MM.1S (cell line): ENCODE results near the gene CACNA1C.

Experiments
- DNase-seq: peaks from one replicate; pipeline ENCODE4 v3.0.0-alpha.2; 2015
- H2AFZ ChIP-seq: fragments of 300-600 bp; sonication (generic); 2 replicates; pipeline ENCODE4 v1.6.0; 2016; ENCODE audit warnings: antibody characterized with exemption, low read length
- H3F3A ChIP-seq: fragments of 300-600 bp; sonication (generic); 2 replicates; pipeline ENCODE4 v1.6.1; 2016; ENCODE audit warnings: mild to moderate bottlenecking, antibody characterized with exemption, low read length, moderate library complexity, mixed read lengths; ENCODE audit not compliant: insufficient read depth
- H3K27ac ChIP-seq: fragments of 300-600 bp; sonication (generic); 2 replicates; pipeline ENCODE4 v1.5.1; 2016; ENCODE audit warnings: mild to moderate bottlenecking, low read length
- H3K27me3 ChIP-seq: fragments of 300-600 bp; sonication (generic); replicated peaks from 2 replicates; pipeline ENCODE4 v1.6.0; 2016; ENCODE audit warnings: low read length; ENCODE audit not compliant: insufficient read depth
- H3K36me3 ChIP-seq: fragments of 300-600 bp; sonication (generic); replicated peaks from 2 replicates; pipeline ENCODE4 v1.6.1; 2016; ENCODE audit warnings: mild to moderate bottlenecking, low read length, mixed read lengths; ENCODE audit not compliant: insufficient read depth
- H3K4me1 ChIP-seq: fragments of 300-600 bp; sonication (generic); 2 replicates; pipeline ENCODE4 v1.6.1; 2016; ENCODE audit warnings: low read length, mixed read lengths
- H3K4me2 ChIP-seq: fragments of 300-600 bp; sonication (generic); 2 replicates; pipeline ENCODE4 v1.6.0; 2016; ENCODE audit warnings: low read depth, low read length
- H3K4me3 ChIP-seq: fragments of 300-600 bp; sonication (generic); 2 replicates; pipeline ENCODE4 v1.5.1; 2016; ENCODE audit warnings: low read length, mixed read lengths
- H3K79me2 ChIP-seq: fragments of 300-600 bp; sonication (generic); 2 replicates; pipeline ENCODE4 v1.6.1; 2016; ENCODE audit warnings: mixed run types, low read length, mixed read lengths
- H3K9ac ChIP-seq: fragments of 300-600 bp; sonication (generic); 2 replicates; pipeline ENCODE4 v1.6.1; 2016; ENCODE audit warnings: low read length, mixed read lengths
- H3K9me2 ChIP-seq: fragments of 300-600 bp; sonication (generic); replicated peaks from 2 replicates; pipeline ENCODE4 v1.6.1; 2016; ENCODE audit warnings: mild to moderate bottlenecking, low read length, mixed read lengths; ENCODE audit not compliant: insufficient read depth
- H3K9me3 ChIP-seq: fragments of 300-600 bp; sonication (generic); replicated peaks from 2 replicates; pipeline ENCODE4 v1.6.1; 2016; ENCODE audit warnings: mild to moderate bottlenecking, low read length, mixed read lengths; ENCODE audit not compliant: insufficient read depth
- H4K20me1 ChIP-seq: fragments of 300-600 bp; sonication (generic); 2 replicates; pipeline ENCODE4 v1.6.1; 2016; ENCODE audit warnings: mild to moderate bottlenecking, low read length, moderate library complexity, mixed read lengths; ENCODE audit not compliant: insufficient read depth
- EZH2 ChIP-seq: fragments of 300-600 bp; sonication (generic); optimal IDR thresholded peaks from 2 replicates; pipeline ENCODE3; 2017; ENCODE audit warnings: low read depth, mild to moderate bottlenecking, antibody characterized with exemption, low read length, mixed read lengths
- EZH2phosphoT487 ChIP-seq: fragments of 300-600 bp; sonication (generic); IDR thresholded peaks from 2 replicates; pipeline ENCODE4 v1.6.1; 2018; ENCODE audit warnings: antibody characterized with exemption, low read length
- TF ChIP-seq, protein P1 (sequence below): fragments of 300-600 bp; sonication (generic); IDR thresholded peaks from 2 replicates; pipeline ENCODE4 v1.5.1; 2016; ENCODE audit warnings: antibody characterized with exemption, low read length, mixed read lengths

CACNA1C gene

GRCh38 chr12:2378835-2379330 lies 326.1 kb downstream of the CACNA1C start:
- H3F3A ChIP-seq: peaks cover 15% of the 10 kb centered on the region
- H3K27me3 ChIP-seq: no peaks in the 10 kb centered on the region
- no peaks in the 10 kb centered on the region for H4K20me1 ChIP-seq
- H3K9me2 ChIP-seq: no peaks in the 10 kb centered on the region
- DNase-seq: peak; percentile 64
- peak overlapping the region; percentile 82; the same call in 1 of the 2 replicates for H3K27ac ChIP-seq
- TF ChIP-seq, protein P1, sequence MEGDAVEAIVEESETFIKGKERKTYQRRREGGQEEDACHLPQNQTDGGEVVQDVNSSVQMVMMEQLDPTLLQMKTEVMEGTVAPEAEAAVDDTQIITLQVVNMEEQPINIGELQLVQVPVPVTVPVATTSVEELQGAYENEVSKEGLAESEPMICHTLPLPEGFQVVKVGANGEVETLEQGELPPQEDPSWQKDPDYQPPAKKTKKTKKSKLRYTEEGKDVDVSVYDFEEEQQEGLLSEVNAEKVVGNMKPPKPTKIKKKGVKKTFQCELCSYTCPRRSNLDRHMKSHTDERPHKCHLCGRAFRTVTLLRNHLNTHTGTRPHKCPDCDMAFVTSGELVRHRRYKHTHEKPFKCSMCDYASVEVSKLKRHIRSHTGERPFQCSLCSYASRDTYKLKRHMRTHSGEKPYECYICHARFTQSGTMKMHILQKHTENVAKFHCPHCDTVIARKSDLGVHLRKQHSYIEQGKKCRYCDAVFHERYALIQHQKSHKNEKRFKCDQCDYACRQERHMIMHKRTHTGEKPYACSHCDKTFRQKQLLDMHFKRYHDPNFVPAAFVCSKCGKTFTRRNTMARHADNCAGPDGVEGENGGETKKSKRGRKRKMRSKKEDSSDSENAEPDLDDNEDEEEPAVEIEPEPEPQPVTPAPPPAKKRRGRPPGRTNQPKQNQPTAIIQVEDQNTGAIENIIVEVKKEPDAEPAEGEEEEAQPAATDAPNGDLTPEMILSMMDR: no peak
- TF ChIP-seq EZH2phosphoT487 (no peak), EZH2 (no peak)
- H3K4me1 ChIP-seq: peaks cover 28% of the 10 kb centered on the region
- peak overlapping the region; percentile 22 for H3K4me3 ChIP-seq
- H2AFZ ChIP-seq: peak overlapping the region; percentile 51
- H3K4me2 ChIP-seq: peak overlapping the region; percentile 66
- no peaks in the 10 kb centered on the region for H3K79me2 ChIP-seq
- no peaks in the 10 kb centered on the region for H3K9me3 ChIP-seq
- H3K36me3 ChIP-seq: no peaks in the 10 kb centered on the region
- H3K9ac ChIP-seq: peak overlapping the region; percentile 32; the same call in 1 of the 2 replicates

GRCh38 chr12:2380946-2381345 lies 328.2 kb downstream of the CACNA1C start:
- H4K20me1 ChIP-seq: no peaks in the 10 kb centered on the region
- DNase-seq: no peak
- H3K36me3 ChIP-seq: no peaks in the 10 kb centered on the region
- peaks cover 28% of the 10 kb centered on the region for H3K4me1 ChIP-seq
- no peak overlapping the region for H3K4me3 ChIP-seq
- no peak overlapping the region for H3K27ac ChIP-seq
- H3F3A ChIP-seq: peaks cover 15% of the 10 kb centered on the region
- no peak for TF ChIP-seq EZH2
- TF ChIP-seq, protein P1: no peak
- TF ChIP-seq EZH2phosphoT487: no peak
- H3K27me3 ChIP-seq: no peaks in the 10 kb centered on the region
- H3K4me2 ChIP-seq: no peak overlapping the region
- H3K9me3 ChIP-seq: no peaks in the 10 kb centered on the region
- no peak overlapping the region for H3K9ac ChIP-seq
- H2AFZ ChIP-seq: no peak overlapping the region
- no peaks in the 10 kb centered on the region for H3K79me2 ChIP-seq
- no peaks in the 10 kb centered on the region for H3K9me2 ChIP-seq

DNA sequence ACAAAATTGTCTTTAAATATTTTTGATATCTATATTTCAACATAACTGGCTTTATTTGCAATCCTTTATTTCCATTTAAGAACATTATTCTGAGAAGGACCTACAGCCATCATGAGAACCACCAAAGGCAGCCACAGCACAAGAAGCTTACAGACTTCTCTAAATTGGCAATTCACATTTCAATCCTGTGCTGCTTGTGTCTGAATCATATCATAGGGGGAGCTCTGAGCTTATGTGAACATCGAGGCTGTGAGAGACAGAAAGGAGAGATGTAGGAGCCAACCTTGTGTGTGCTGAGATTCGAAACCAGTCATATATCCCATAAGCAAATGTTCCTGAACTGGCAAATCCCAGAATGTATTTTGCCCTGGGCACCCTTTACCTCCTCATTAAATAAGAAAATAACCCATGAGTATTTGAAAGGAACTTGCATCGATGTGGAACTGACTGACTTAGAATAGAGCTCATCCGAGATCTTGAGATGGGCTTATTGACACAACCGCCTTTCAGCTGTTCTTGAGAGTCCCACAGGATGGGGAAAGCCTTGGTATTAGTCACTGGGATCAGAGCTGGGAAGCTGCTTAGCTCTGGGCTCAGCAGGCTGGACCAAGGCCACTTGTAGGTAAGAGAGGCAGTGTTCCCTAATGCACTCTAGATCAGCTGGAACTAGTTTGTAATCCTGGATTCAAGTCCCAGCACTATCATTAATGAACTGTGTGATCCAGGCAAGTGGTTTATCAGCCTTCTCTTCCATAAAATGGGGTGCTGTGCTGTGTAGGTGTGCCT lies 329.8 kb downstream of the CACNA1C start:
- no peak overlapping the region for H2AFZ ChIP-seq
- no peaks in the 10 kb centered on the region for H3K79me2 ChIP-seq
- H3K4me2 ChIP-seq: no peak overlapping the region
- peak; percentile 12 for DNase-seq
- no peak for TF ChIP-seq EZH2
- TF ChIP-seq EZH2phosphoT487: no peak
- TF ChIP-seq, protein P1: no peak; the same call in 1 of the 2 replicates
- no peak overlapping the region for H3K27ac ChIP-seq
- H3K9me2 ChIP-seq: no peaks in the 10 kb centered on the region
- no peak overlapping the region for H3K4me3 ChIP-seq
- H3K9me3 ChIP-seq: no peaks in the 10 kb centered on the region
- no peaks in the 10 kb centered on the region for H4K20me1 ChIP-seq
- no peaks in the 10 kb centered on the region for H3K36me3 ChIP-seq
- peaks cover 28% of the 10 kb centered on the region for H3K4me1 ChIP-seq
- no peak overlapping the region for H3K9ac ChIP-seq
- H3F3A ChIP-seq: peaks cover 15% of the 10 kb centered on the region
- no peaks in the 10 kb centered on the region for H3K27me3 ChIP-seq
